ENCODE data around the gene TMEM247. TPM values are rescaled to one million over a fixed set of nuclear protein-coding genes. Genes with fewer than 3 reads are reported as not detected.

Gene TMEM247
- total RNA-seq: not detected

DNA sequence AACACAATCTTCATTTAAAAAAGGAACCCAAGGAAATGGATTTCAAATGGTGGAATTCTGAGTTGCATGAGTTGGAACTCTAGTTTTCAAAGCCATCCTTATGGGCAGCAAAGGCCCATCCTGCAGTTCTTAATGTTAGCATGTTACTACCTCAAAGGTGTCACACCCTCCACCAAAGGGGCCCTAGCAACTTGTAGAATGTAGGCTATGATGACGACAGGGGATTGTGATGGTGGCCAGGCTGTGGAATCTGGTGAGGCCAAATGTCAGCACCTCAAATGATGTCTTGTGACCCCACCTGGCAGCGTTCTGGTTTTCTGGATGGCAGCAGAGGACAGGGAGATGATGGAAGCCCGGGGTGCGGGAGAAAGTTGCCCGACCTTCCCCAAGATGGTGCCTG, at the start of gene TMEM247:
Gene TMEM247, plus strand, starts transcription at position 301 of the 400 bp plus-strand sequence.
- TF ChIP-seq EP300 (IDR thresholded peaks at IDR 0.05) (no peak), POLR2AphosphoS5 (IDR thresholded peaks at IDR 0.05) (no peak), POLR2A (IDR thresholded peaks at IDR 0.05) (no peak)
- TF ChIP-seq, protein P1, sequence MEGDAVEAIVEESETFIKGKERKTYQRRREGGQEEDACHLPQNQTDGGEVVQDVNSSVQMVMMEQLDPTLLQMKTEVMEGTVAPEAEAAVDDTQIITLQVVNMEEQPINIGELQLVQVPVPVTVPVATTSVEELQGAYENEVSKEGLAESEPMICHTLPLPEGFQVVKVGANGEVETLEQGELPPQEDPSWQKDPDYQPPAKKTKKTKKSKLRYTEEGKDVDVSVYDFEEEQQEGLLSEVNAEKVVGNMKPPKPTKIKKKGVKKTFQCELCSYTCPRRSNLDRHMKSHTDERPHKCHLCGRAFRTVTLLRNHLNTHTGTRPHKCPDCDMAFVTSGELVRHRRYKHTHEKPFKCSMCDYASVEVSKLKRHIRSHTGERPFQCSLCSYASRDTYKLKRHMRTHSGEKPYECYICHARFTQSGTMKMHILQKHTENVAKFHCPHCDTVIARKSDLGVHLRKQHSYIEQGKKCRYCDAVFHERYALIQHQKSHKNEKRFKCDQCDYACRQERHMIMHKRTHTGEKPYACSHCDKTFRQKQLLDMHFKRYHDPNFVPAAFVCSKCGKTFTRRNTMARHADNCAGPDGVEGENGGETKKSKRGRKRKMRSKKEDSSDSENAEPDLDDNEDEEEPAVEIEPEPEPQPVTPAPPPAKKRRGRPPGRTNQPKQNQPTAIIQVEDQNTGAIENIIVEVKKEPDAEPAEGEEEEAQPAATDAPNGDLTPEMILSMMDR (IDR thresholded peaks at IDR 0.05): no peak
- H3K27me3 ChIP-seq: no peaks in the 10 kb centered on the region
- no peaks in the 10 kb centered on the region for H3K36me3 ChIP-seq
- no peak within 1 kb of the TSS for H3K4me3 ChIP-seq
- H3K4me1 ChIP-seq: no peaks in the 10 kb centered on the region
- H3K9me3 ChIP-seq: no peaks in the 10 kb centered on the region
- 90% methylated on average over 4 of the region's 5 CpGs for WGBS
- DNase-seq (ENCODE audit: low spot score in 2 of 2): no peak
- no peak within 1 kb of the TSS for H3K27ac ChIP-seq

DNA sequence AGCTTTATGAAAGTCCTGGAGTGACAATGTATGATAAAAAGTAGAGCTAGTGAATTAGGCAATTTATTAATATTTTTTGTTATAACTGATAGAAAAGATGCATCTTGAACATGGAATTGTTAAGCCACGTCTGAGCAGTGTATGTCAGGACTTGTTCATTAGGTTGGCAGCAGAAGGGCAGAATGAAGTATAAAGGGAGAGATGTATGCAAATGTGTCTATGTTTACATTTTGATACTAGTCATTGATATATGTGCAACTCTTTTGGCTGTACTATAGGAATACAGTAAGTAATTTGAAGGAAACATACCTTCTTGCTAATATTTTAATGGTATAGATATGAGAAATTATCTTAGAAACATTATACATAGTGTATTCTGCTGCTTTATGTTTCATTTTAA, 49.0 kb upstream of the TMEM247 start:
- no peak overlapping the region for H3K27ac ChIP-seq
- WGBS: 63% methylated on average over 1 of the region's 1 CpG
- no peak for DNase-seq (ENCODE audit: low spot score in 2 of 2)
- TF ChIP-seq POLR2A (IDR thresholded peaks at IDR 0.05): no peak
- no peak for TF ChIP-seq EP300 (IDR thresholded peaks at IDR 0.05)
- no peak for TF ChIP-seq POLR2AphosphoS5 (IDR thresholded peaks at IDR 0.05)
- TF ChIP-seq, protein P1 (IDR thresholded peaks at IDR 0.05): no peak
- no peaks in the 10 kb centered on the region for H3K9me3 ChIP-seq
- no peaks in the 10 kb centered on the region for H3K27me3 ChIP-seq
- H3K4me3 ChIP-seq: no peak overlapping the region
- no peaks in the 10 kb centered on the region for H3K36me3 ChIP-seq
- H3K4me1 ChIP-seq: peaks cover 5% of the 10 kb centered on the region

DNA sequence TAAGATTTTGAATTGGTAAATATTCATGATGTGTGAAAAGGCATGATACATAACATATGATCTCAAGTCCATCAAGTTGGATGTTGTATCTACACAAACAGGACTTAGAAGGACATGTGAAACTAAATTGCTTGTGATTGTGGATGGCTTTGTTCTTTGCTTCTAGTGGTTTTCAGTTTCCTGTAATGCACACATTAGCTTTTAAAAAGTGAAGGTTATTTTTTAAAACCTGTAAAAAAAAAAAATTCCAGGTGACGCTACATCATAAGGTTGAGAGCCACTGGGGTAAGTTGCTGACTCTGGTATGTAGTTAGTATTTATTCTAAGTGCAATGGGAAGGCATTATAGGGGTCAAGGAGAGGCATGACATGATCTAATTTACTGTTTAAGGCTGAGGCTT, 48.4 kb upstream of the TMEM247 start:
- no peak overlapping the region for H3K4me3 ChIP-seq
- TF ChIP-seq POLR2A (IDR thresholded peaks at IDR 0.05) (no peak), EP300 (IDR thresholded peaks at IDR 0.05) (no peak)
- TF ChIP-seq, protein P1 (IDR thresholded peaks at IDR 0.05): no peak
- 96% methylated on average over 1 of the region's 1 CpG for WGBS

DNA sequence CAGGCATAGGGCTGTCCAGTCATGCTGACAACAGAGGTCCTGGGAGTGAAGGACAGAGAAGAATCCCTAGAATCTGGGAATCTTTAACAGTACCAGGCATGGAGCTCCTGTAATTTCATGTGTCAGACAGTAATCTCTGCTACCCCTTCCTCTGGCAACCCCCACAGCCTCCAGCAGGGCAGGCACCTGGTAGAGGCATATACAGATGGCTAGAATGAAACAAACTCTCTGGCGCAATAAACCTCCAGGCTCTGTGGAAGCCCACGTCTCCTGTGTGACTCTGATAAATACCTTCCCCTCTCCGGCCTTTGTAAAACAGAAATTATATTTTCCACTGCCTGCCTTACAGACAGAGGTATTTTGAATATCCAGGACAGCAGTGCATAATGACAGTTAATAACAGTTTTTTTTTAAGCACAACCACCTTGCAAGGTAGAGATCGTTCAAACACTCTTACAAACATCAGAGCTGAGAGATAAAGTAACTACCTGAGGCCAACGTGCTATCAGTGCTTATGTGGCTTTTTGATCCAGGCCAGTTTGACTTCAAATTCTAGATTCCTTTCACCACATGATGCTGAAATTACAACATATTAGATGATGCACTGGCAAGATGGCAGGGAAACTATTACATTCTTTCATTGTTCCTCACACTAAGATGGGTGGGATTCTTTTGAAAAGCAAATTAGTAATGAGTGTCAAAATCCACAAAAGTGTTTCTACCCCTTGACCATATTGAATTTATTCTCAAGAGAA, 47.7 kb upstream of the TMEM247 start:
- 80% methylated on average over 5 of the region's 5 CpGs for WGBS
- H3K27ac ChIP-seq: no peak overlapping the region
- TF ChIP-seq EP300 (IDR thresholded peaks at IDR 0.05) (no peak), POLR2AphosphoS5 (IDR thresholded peaks at IDR 0.05) (no peak), POLR2A (IDR thresholded peaks at IDR 0.05) (no peak)
- TF ChIP-seq, protein P1 (IDR thresholded peaks at IDR 0.05): no peak
- H3K36me3 ChIP-seq: no peaks in the 10 kb centered on the region
- H3K27me3 ChIP-seq: no peaks in the 10 kb centered on the region
- H3K4me1 ChIP-seq: peaks cover 6% of the 10 kb centered on the region
- no peak overlapping the region for H3K4me3 ChIP-seq
- no peaks in the 10 kb centered on the region for H3K9me3 ChIP-seq
- DNase-seq (ENCODE audit: low spot score in 2 of 2): no peak

More for the DNA sequence above, 48.4 kb upstream of the TMEM247 start:
- Histone ChIP-seq H3K27me3 (no peaks in the 10 kb centered on the region), H3K36me3 (no peaks in the 10 kb centered on the region), H3K4me1 (peaks cover 6% of the 10 kb centered on the region), H3K9me3 (no peaks in the 10 kb centered on the region), H3K27ac (no peak overlapping the region)
- no peak for DNase-seq (ENCODE audit: low spot score in 2 of 2)

DNA sequence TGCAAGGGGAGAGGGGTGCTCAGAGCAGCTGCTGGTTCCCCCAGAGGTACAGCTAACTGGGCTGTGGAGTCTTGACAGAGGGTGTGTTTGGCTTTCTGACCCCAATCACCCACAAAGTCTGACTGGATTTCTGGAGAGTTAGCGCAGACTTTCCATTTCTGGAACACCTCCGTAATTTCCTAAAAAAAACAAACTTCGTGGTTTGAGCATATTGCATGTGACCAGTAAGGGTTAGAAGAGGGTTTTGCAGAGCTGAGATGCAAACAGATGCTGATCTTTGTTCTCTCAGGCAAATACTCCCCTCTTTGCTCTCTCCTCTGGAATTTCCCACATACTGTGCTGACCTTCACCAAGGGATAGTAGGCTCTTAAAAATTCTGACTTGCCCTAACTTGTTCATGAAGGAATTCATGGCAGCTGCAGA, 44.5 kb upstream of the TMEM247 start:
- WGBS: 82% methylated on average over 3 of the region's 3 CpGs
- peaks cover 6% of the 10 kb centered on the region for H3K4me1 ChIP-seq
- no peak overlapping the region for H3K27ac ChIP-seq
- no peaks in the 10 kb centered on the region for H3K36me3 ChIP-seq
- DNase-seq (ENCODE audit: low spot score in 2 of 2): no peak
- TF ChIP-seq POLR2A (IDR thresholded peaks at IDR 0.05): no peak
- TF ChIP-seq POLR2AphosphoS5 (IDR thresholded peaks at IDR 0.05): no peak
- TF ChIP-seq, protein P1 (IDR thresholded peaks at IDR 0.05): no peak
- TF ChIP-seq EP300 (IDR thresholded peaks at IDR 0.05): no peak
- no peaks in the 10 kb centered on the region for H3K9me3 ChIP-seq
- H3K27me3 ChIP-seq: no peaks in the 10 kb centered on the region
- no peak overlapping the region for H3K4me3 ChIP-seq

Data from suprapubic skin (tissue), 4 donors.